Measurements from ENCODE around the gene LMAN2L. TPM values are rescaled to one million over a fixed set of nuclear protein-coding genes. Genes with fewer than 3 reads are reported as not detected.

Gene LMAN2L
- total RNA-seq, 8 experiments from 2014 or later = 13.2 to 54.0 (median 18.4) TPM

- Histone ChIP-seq H3K27ac (no peak overlapping the region), H3K4me3 (no peak overlapping the region), H3K4me1 (replicated peaks in 1 of 2) (peaks cover 0 to 3% of the 10 kb centered on the region in 2 donors)
- in situ Hi-C loops (cut with MboI; ENCODE audit: low pct_unique_long_range_greater_than_20kb in 2 of 9, low sequenced_read_pairs in 9 of 9, unreplicated experiment in 9 of 9) = loop anchor here in 1 of 9 experiments (25.0 kb wide), 1 partner anchor 108 kb away; no protein-coding TSS in a partner anchor
- 74 to 100% (median 87%) methylated on average over 2 to 7 of the region's 13 CpGs; no CpG with 5 or more reads in 6 of the 10 experiments for WGBS, 10 experiments
- no peak for ATAC-seq (replicated peaks in 6 of 8)
These were observed 44.9 kb downstream of the LMAN2L start for GRCh38 chr2:96694816-96695455.

- H3K4me3 ChIP-seq = no peak overlapping the region
- no peak overlapping the region for H3K27ac ChIP-seq
- H3K4me1 ChIP-seq (replicated peaks in 1 of 2) = peaks cover 0 to 3% of the 10 kb centered on the region in 2 donors
- in situ Hi-C loops (cut with MboI; ENCODE audit: low pct_unique_long_range_greater_than_20kb in 2 of 9, low sequenced_read_pairs in 9 of 9, unreplicated experiment in 9 of 9) = loop anchor here in 1 of 9 experiments (25.0 kb wide), 1 partner anchor 107 kb away; no protein-coding TSS in a partner anchor
- WGBS, 10 experiments = 80 to 88% (median 83%) methylated on average over 3 to 5 of the region's 8 CpGs; no CpG with 5 or more reads in 7 of the 10 experiments
- peak in 1 of 8 experiments; percentile 16 for ATAC-seq (replicated peaks in 6 of 8)
These were observed 45.6 kb downstream of the LMAN2L start for GRCh38 chr2:96694279-96694678.

GRCh38 chr2:96693286-96694200, 46.3 kb downstream of the LMAN2L start:
- no peak overlapping the region for H3K4me3 ChIP-seq
- in situ Hi-C loops (cut with MboI; ENCODE audit: low pct_unique_long_range_greater_than_20kb in 2 of 9, low sequenced_read_pairs in 9 of 9, unreplicated experiment in 9 of 9) = loop anchor here in 1 of 9 experiments (25.0 kb wide), 1 partner anchor 106 kb away; no protein-coding TSS in a partner anchor
- peak in 3 of 8 experiments; percentile 12 to 48 (median 24) for ATAC-seq (replicated peaks in 6 of 8)
- 60 to 100% (median 88%) methylated on average over 1 to 5 of the region's 14 CpGs; no CpG with 5 or more reads in 4 of the 10 experiments for WGBS, 10 experiments
- peaks cover 0 to 3% of the 10 kb centered on the region in 2 donors for H3K4me1 ChIP-seq (replicated peaks in 1 of 2)
- H3K27ac ChIP-seq = no peak overlapping the region

- in situ Hi-C loops (cut with MboI; ENCODE audit: low pct_unique_long_range_greater_than_20kb in 2 of 9, low sequenced_read_pairs in 9 of 9, unreplicated experiment in 9 of 9) = loop anchor here in 1 of 9 experiments (25.0 kb wide), 1 partner anchor 105 kb away; no protein-coding TSS in a partner anchor
- H3K27ac ChIP-seq = no peak overlapping the region
- ATAC-seq (replicated peaks in 6 of 8) = no peak
- 62 to 100% (median 90%) methylated on average over 2 to 7 of the region's 14 CpGs; no CpG with 5 or more reads in 4 of the 10 experiments for WGBS, 10 experiments
- no peak overlapping the region for H3K4me3 ChIP-seq
- H3K4me1 ChIP-seq (replicated peaks in 1 of 2) = peaks cover 0 to 7% of the 10 kb centered on the region in 2 donors
These were observed 47.5 kb downstream of the LMAN2L start for GRCh38 chr2:96692094-96692971.

GRCh38 chr2:96691022-96691612, 48.7 kb downstream of the LMAN2L start:
- Histone ChIP-seq H3K4me3 (no peak overlapping the region), H3K27ac (no peak overlapping the region), H3K4me1 (replicated peaks in 1 of 2) (peaks cover 0 to 10% of the 10 kb centered on the region in 2 donors)
- in situ Hi-C loops (cut with MboI; ENCODE audit: low pct_unique_long_range_greater_than_20kb in 2 of 9, low sequenced_read_pairs in 9 of 9, unreplicated experiment in 9 of 9) = loop anchor here in 1 of 9 experiments (25.0 kb wide), 1 partner anchor 104 kb away; no protein-coding TSS in a partner anchor
- 88% methylated on average over 8 of the region's 30 CpGs; no CpG with 5 or more reads in 9 of the 10 experiments for WGBS, 10 experiments
- no peak for ATAC-seq (replicated peaks in 6 of 8)

- ATAC-seq (replicated peaks in 6 of 8) = peak in 1 of 8 experiments; percentile 19
- Histone ChIP-seq H3K4me3 (no peak overlapping the region), H3K4me1 (replicated peaks in 1 of 2) (peaks cover 4 to 17% of the 10 kb centered on the region in 2 donors), H3K27ac (no peak overlapping the region)
- in situ Hi-C loops (cut with MboI; ENCODE audit: low pct_unique_long_range_greater_than_20kb in 2 of 9, low sequenced_read_pairs in 9 of 9, unreplicated experiment in 9 of 9) = loop anchor here in 1 of 9 experiments (25.0 kb wide), 1 partner anchor 103 kb away; no protein-coding TSS in a partner anchor
- WGBS, 10 experiments = 60 to 100% (median 100%) methylated on average over 1 to 2 of the region's 16 CpGs; no CpG with 5 or more reads in 3 of the 10 experiments
These were observed 49.4 kb downstream of the LMAN2L start for GRCh38 chr2:96690306-96691021.

- Histone ChIP-seq H3K4me1 (replicated peaks in 1 of 2) (peaks cover 4 to 19% of the 10 kb centered on the region in 2 donors), H3K27ac (no peak overlapping the region), H3K4me3 (no peak overlapping the region)
- ATAC-seq (replicated peaks in 6 of 8) = no peak
- 76 to 100% methylated on average over 2 of the region's 14 CpGs; no CpG with 5 or more reads in 8 of the 10 experiments for WGBS, 10 experiments
- in situ Hi-C loops (cut with MboI; ENCODE audit: low pct_unique_long_range_greater_than_20kb in 2 of 9, low sequenced_read_pairs in 9 of 9, unreplicated experiment in 9 of 9) = loop anchor here in 1 of 9 experiments (25.0 kb wide), 1 partner anchor 102 kb away; no protein-coding TSS in a partner anchor
These were observed 50.4 kb downstream of the LMAN2L start for GRCh38 chr2:96689431-96689991.

GRCh38 chr2:96688649-96689430, 51.0 kb downstream of the LMAN2L start:
- in situ Hi-C loops (cut with MboI; ENCODE audit: low pct_unique_long_range_greater_than_20kb in 2 of 9, low sequenced_read_pairs in 9 of 9, unreplicated experiment in 9 of 9) = loop anchor here in 1 of 9 experiments (25.0 kb wide), 1 partner anchor 102 kb away; no protein-coding TSS in a partner anchor
- WGBS, 10 experiments = 53 to 94% (median 90%) methylated on average over 2 to 6 of the region's 11 CpGs; no CpG with 5 or more reads in 5 of the 10 experiments
- ATAC-seq (replicated peaks in 6 of 8) = no peak
- Histone ChIP-seq H3K27ac (no peak overlapping the region), H3K4me3 (no peak overlapping the region), H3K4me1 (replicated peaks in 1 of 2) (peaks cover 4 to 19% of the 10 kb centered on the region in 2 donors)

GRCh38 chr2:96687711-96688640, 51.9 kb downstream of the LMAN2L start:
- WGBS, 10 experiments = 20 to 91% (median 80%) methylated on average over 1 to 4 of the region's 27 CpGs; no CpG with 5 or more reads in 3 of the 10 experiments
- Histone ChIP-seq H3K4me3 (no peak overlapping the region), H3K27ac (no peak overlapping the region), H3K4me1 (replicated peaks in 1 of 2) (peaks cover 4 to 19% of the 10 kb centered on the region in 2 donors)
- no peak for ATAC-seq (replicated peaks in 6 of 8)
- in situ Hi-C loops (cut with MboI; ENCODE audit: low pct_unique_long_range_greater_than_20kb in 2 of 9, low sequenced_read_pairs in 9 of 9, unreplicated experiment in 9 of 9) = loop anchor here in 1 of 9 experiments (25.0 kb wide), 1 partner anchor 101 kb away; no protein-coding TSS in a partner anchor

Data from motor neuron (in vitro differentiated cells).